Aorta (tissue), 5 donors: ENCODE data around the gene NBEAL1. TPM values are rescaled to one million over a fixed set of nuclear protein-coding genes. Genes with fewer than 3 reads are reported as not detected.
"Not testable (repeated sequence)": the region's sequence is repeated elsewhere in the genome, so short reads cannot be mapped to it uniquely, and the experiment has no call there.

Experiments used
- ATAC-seq: fragments of 200-7000 bp; cut with Tn5 transposase; one replicate; pipeline ENCODE4 v1.9.1; 2022; ENCODE audit warnings: moderate library complexity; ENCODE audit not compliant: low FRiP score
- DNase-seq, 2 donors: peaks; one replicate each; pipeline ENCODE4 v3.0.0-alpha.2; 2020
- H3K27ac ChIP-seq, 2 donors: one replicate each; pipeline ENCODE4 v1.5.1; 2013; ENCODE audit warnings: low read length in 2 of 2, mild to moderate bottlenecking in 2 of 2, moderate library complexity in 2 of 2, control low read depth in 1 of 2, inconsistent platforms in 1 of 2, low read depth in 1 of 2
- H3K27me3 ChIP-seq, 2 donors: one replicate each; pipeline ENCODE4 v1.6.1; 2013; ENCODE audit warnings: control low read depth in 1 of 2, low read length in 1 of 2, mild to moderate bottlenecking in 1 of 2, moderate library complexity in 1 of 2; ENCODE audit not compliant: insufficient read depth in 2 of 2, control insufficient read depth in 1 of 2
- H3K36me3 ChIP-seq, 2 donors: one replicate each; pipeline ENCODE4 v1.6.1; 2013; ENCODE audit warnings: control low read depth in 1 of 2, low read length in 1 of 2, mild to moderate bottlenecking in 1 of 2; ENCODE audit not compliant: insufficient read depth in 2 of 2, control insufficient read depth in 1 of 2
- H3K4me1 ChIP-seq, 2 donors: one replicate each; pipeline ENCODE4 v1.6.1; 2013; ENCODE audit warnings: low read length in 2 of 2, control low read depth in 1 of 2, mild to moderate bottlenecking in 1 of 2, moderate library complexity in 1 of 2; ENCODE audit not compliant: insufficient read depth in 2 of 2, control insufficient read depth in 1 of 2
- H3K4me3 ChIP-seq, 2 donors: one replicate each; pipeline ENCODE4 v1.5.1; 2013; ENCODE audit warnings: low read length in 2 of 2, control low read depth in 1 of 2, mild to moderate bottlenecking in 1 of 2
- H3K9me3 ChIP-seq: one replicate; pipeline ENCODE4 v1.6.1; 2013; ENCODE audit warnings: mild to moderate bottlenecking, low read length; ENCODE audit not compliant: control insufficient read depth
- WGBS, 2 donors: extraction: QIAGEN DNeasy Blood & Tissue Kit; methylation state at CpG; one replicate each; pipeline ENCODE4 v1.1.7; 2013; 5-methylcytosine and 5-hydroxymethylcytosine counted together
- intact Hi-C, 2 donors: fragments of 100-400 bp; cut with DNase I; formaldehyde crosslinking; loops; one replicate each; pipeline versions ENCODE4 v1.14.2 to v1.15.0; 2022
- long read RNA-seq, 2 donors: library from polyadenylated mRNA; unstranded; transcript quantifications; one replicate each; pipeline ENCODE4 v2.0.0, GENCODE V29; 2020 to 2021
- polyA plus RNA-seq, 2 donors: library from polyadenylated mRNA; stranded (reverse); fragments of 200-250 nt; gene quantifications; one replicate each; pipeline ENCODE4 v1.2.3, GENCODE V29; 2013
- total RNA-seq, 2 donors: library from RNA; stranded (reverse); fragmentation: NEBNext Ultra II Directional; extraction: Animal tissue kit (Norgen Biotek cat#: 25700); gene quantifications; one replicate each; pipeline ENCODE4 v1.2.1, GENCODE V29; 2021
- donor health status: healthy with polysubstance abuse.
- donor health status: Bipolar disorder and iron deficiency.
- donor health status: DM: no; HTN: no; CAD: no.
- donor health status: DM: no; HTN: no; CAD: no.
- donor health status: DM: yes; HTN: yes; CAD: no.

Gene NBEAL1
- total RNA-seq, result 100 to 1,000 TPM in 1 of 2 donors, 10 to 100 TPM in 1; 68.3 to 178 TPM
- polyA plus RNA-seq, result 10 to 100 TPM; 15.0 to 15.5 TPM
- long read RNA-seq, donor 1, partial matches to known transcripts, result 30 of 68 reads
- long read RNA-seq, donor 1, other reads (novel, unspliced or antisense), result 36 of 68 reads
- long read RNA-seq, donor 2, partial matches to known transcripts, result 8 of 29 reads
- long read RNA-seq, donor 2, other reads (novel, unspliced or antisense), result 21 of 29 reads

DNA sequence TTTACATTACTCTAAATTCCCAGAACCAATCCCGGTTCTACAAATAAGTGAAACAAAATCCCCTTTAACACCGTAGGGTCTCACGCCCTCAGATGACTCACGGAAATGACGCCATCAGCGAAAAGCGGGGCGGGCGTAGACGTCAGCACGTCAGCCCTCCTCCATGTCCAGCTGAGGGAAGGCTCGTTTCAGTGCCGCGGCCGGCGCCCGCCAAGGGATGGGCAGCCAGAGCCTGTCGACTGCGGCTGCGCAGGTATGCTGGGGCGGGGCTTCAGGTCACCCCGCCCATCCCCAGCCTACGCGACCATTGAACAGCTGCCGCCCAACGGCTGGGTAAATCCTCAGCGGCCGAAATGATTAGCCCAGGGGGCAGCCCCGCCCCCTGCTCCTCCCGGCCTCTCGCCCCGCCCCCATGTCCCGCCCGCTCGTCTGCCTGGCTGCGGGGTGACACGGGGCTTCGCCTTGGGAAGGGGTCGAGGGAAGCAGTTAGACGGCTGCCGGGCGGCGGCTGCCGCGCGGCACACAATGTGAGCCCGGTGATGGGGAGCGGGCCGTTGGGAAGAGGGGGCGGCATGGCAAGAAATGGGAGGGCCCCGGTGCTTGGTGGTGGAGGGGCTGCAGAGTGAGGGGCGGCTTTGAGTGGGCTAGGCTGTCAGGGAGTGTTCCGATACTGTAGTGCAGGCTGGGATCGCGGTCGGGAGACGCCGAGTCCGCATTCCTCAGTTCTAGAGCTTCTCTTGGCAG, at the start of gene NBEAL1:
TSS of gene NBEAL1 (plus strand) at position 420 of the 744 bp plus-strand sequence. CDS start 1,510 bp downstream, outside the sequence.
- intact Hi-C loops, result loop anchor here (5.0 to 10.0 kb wide), 2 partner anchors 38 to 100 kb away; partner anchors contain the start of genes CARF (in 1 of the 2) and WDR12 (in 1 of the 2)
- H3K27me3 ChIP-seq, result no peaks in the 10 kb centered on the region
- H3K27ac ChIP-seq, result peak within 1 kb of the TSS; percentile 94 to 98
- WGBS, 2 donors, result 0% methylated on average over 44 to 59 of the region's 59 CpGs
- peak within 1 kb of the TSS; percentile 77 to 96 for H3K4me3 ChIP-seq
- H3K4me1 ChIP-seq, result no peaks in the 10 kb centered on the region
- no peaks in the 10 kb centered on the region for H3K36me3 ChIP-seq
- peak; percentile 99 for DNase-seq
- no peaks in the 10 kb centered on the region for H3K9me3 ChIP-seq
- ATAC-seq, result peak; percentile 99

DNA sequence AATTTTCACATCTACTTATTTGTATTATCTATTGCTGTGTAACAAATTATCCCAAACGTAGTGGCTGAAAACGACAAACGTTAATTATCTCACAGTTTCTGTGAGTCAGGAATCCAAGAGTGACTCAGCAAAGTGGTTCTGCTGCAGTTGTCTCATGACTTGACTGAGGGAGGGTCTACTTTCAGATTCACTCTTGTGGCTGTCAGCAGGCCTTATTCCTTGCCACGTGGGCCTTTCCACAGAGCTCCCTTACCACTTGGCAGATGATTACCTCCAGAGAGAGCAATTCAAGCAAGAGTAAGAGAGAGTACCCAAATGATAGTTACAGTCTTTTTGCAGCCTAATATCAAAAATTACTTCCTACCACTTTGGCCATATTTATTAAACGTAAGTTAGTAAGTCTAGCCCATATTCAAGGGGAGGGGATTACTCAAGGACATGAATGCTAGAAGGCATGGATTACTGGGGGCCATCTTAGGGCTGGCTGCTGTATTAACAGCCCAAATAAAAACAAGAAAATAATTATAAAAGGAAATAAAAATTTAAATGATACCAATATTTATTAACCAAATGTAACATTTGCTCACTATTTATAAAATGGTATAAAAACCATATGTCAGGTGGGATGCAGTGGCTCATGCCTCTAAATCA, 48.7 kb upstream of the NBEAL1 start:
- H3K4me3 ChIP-seq, result no peak overlapping the region
- no peak for ATAC-seq
- H3K36me3 ChIP-seq, result no peaks in the 10 kb centered on the region
- no peak for DNase-seq
- no peaks in the 10 kb centered on the region for H3K4me1 ChIP-seq
- no peak overlapping the region for H3K27ac ChIP-seq
- no peaks in the 10 kb centered on the region for H3K27me3 ChIP-seq
- no peaks in the 10 kb centered on the region for H3K9me3 ChIP-seq
- 62 to 64% methylated on average over 5 of the region's 5 CpGs for WGBS, 2 donors
- intact Hi-C loops, result no loop called here

DNA sequence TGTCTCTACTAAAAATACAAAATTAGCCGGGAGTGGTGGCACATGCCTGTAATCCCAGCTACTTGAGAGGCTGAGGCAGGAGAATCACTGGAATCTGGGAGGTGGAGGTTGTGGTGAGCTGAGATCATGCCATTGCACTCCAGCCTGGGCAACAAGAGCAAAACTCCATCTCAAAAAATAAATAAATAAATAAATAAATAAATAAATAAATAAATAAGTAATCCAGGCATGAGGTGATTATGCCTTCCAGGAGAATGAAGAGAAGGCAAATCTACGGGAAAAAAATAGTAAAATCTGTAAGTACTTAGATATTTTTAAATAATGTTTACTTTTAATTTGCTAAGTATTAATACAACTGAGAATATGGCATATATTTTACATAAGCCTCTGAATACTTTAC, 45.3 kb upstream of the NBEAL1 start:
- H3K27me3 ChIP-seq, H3K36me3 ChIP-seq, H3K4me1 ChIP-seq, H3K27ac ChIP-seq, H3K4me3 ChIP-seq, DNase-seq, intact Hi-C loops, ATAC-seq, H3K9me3 ChIP-seq: not testable (repeated sequence)
- 47 to 50% methylated on average over 2 of the region's 2 CpGs for WGBS, 2 donors

DNA sequence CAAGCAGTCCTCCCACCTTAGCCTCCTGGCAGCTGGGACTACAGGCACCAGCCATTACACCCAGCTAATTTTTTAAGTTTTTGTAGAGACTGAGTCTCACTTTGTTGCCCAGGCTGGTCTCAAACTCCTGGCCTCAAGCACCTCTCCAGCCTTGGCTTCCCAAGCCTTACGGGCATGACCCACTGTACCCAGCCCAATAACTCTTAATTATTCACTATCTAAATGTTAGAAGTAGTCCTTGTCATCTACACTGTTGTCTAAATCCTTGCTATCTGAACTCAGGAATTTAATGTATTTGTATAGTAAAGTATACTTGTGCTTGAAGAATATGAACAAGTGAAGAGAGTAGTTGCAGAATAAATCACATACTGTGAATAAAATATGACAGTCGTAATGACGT, 37.9 kb upstream of the NBEAL1 start:
- ATAC-seq (no peak), DNase-seq (no peak)
- no peaks in the 10 kb centered on the region for H3K9me3 ChIP-seq
- intact Hi-C loops, result no loop called here
- H3K27ac ChIP-seq, result no peak overlapping the region
- no peak overlapping the region for H3K4me3 ChIP-seq
- no peaks in the 10 kb centered on the region for H3K27me3 ChIP-seq
- WGBS, 2 donors, result 78 to 84% methylated on average over 3 of the region's 3 CpGs
- H3K4me1 ChIP-seq, result no peaks in the 10 kb centered on the region
- H3K36me3 ChIP-seq, result no peaks in the 10 kb centered on the region

DNA sequence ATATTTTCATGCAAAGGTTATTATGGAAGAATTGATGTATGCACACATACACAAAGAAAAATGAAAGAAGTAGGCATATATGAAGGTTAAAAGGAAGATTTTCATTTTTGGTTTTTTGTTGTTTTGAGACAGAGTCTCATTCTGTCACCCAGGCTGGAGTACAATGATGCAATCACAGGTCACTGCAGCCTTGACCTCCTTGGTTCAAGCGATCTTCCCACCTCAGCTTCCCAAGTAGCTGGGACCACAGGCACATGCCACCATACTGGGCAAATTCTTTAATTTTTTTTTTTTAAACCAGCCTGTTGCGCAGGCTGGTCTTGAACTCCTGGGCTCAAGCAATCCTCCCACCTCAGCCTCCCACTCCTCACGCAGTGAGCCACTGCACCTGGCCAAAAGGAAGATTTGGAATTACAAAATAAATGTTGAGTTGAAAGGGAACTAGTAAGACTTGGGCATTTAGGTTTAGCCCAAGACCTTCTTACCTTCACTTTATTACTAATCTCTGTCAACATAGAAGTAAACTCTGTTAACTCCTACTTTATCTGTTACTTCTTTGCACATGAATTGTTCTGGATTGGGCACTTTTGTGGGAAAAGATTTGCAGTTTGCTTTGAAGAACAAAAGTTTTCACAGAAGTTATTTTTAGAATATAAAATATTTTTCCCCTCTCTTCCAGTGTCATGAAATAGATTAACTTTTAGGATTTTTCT, 31.7 kb upstream of the NBEAL1 start:
- 79 to 80% methylated on average over 3 of the region's 3 CpGs for WGBS, 2 donors
- no peaks in the 10 kb centered on the region for H3K36me3 ChIP-seq

DNA sequence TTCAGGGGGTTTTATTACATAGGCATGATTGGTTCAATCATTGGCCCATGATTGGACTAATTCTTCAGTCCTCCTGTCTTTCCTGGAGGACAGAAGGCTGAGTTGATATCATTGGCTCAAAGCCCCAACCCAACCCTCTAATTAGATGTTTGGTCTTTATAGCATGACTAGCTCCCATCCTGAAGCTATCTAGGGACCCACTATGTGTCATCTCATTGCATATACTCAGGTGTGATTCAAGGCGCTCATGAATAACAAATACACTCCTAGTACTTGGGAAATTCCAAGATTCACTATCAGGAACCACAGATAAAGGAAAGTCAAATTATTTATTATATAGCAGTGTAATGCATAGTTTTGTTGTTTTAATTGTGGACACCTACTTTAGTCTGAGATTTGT, 24.9 kb upstream of the NBEAL1 start:
- WGBS, 2 donors, result 96 to 98% methylated on average over 1 of the region's 1 CpG
- no peaks in the 10 kb centered on the region for H3K27me3 ChIP-seq
- DNase-seq (no peak), ATAC-seq (no peak)
- intact Hi-C loops, result no loop called here
- H3K36me3 ChIP-seq, result no peaks in the 10 kb centered on the region
- no peak overlapping the region for H3K27ac ChIP-seq
- no peaks in the 10 kb centered on the region for H3K4me1 ChIP-seq
- H3K9me3 ChIP-seq, result no peaks in the 10 kb centered on the region
- no peak overlapping the region for H3K4me3 ChIP-seq

More for the DNA sequence above, 31.7 kb upstream of the NBEAL1 start:
- Histone ChIP-seq H3K27ac (no peak overlapping the region), H3K4me1 (peaks cover 0 to 3% of the 10 kb centered on the region in 2 donors), H3K9me3 (no peaks in the 10 kb centered on the region), H3K27me3 (no peaks in the 10 kb centered on the region), H3K4me3 (no peak overlapping the region)
- intact Hi-C loops, result no loop called here
- DNase-seq (no peak), ATAC-seq (no peak)

DNA sequence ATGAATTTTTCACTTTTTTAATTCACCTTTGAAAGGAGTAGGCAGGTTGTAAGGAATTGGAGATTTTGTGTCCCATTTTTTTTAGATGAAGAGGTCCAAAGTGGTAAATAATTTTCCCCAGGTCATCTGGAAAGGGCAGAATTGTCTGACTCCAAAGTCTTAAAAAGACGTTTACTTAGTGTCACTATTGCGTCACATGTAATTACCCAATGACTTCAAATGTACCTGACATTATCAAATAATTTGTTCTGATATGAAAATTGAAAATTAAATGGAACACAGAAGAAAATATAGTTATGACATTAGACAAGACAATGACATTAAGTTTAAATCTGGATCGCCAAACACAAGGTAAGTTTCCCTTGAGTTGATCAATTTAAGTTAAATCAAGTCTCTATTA, 24.2 kb upstream of the NBEAL1 start:
- WGBS, 2 donors, result 96 to 98% methylated on average over 3 of the region's 3 CpGs
- no peak for DNase-seq
- intact Hi-C loops, result no loop called here

DNA sequence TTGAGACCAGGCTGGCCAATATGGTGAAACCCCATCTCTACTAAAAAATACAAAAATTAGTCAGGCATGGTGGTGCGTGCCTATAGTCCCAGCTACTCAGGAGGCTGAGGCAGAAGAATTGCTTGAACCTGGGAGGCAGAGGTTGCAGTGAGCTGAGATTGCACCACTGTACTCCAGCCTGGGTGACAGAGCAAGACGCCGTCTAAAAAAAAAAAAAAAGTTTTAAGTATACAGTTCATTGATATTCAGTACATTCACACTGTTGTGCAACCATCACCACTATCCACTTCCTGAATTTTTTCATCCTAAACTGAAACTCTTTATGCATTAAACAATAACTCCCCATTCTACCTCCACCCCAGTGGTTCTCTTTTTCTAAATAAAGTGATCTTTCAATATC, 17.6 kb upstream of the NBEAL1 start:
- ATAC-seq, intact Hi-C loops: not testable (repeated sequence)
- 60 to 78% methylated on average over 3 of the region's 3 CpGs for WGBS, 2 donors

More for the DNA sequence above, 24.2 kb upstream of the NBEAL1 start:
- Histone ChIP-seq H3K27me3 (no peaks in the 10 kb centered on the region), H3K27ac (no peak overlapping the region), H3K9me3 (no peaks in the 10 kb centered on the region), H3K4me1 (no peaks in the 10 kb centered on the region), H3K4me3 (no peak overlapping the region), H3K36me3 (no peaks in the 10 kb centered on the region)
- no peak for ATAC-seq

More for the DNA sequence above, 17.6 kb upstream of the NBEAL1 start:
- DNase-seq, H3K27me3 ChIP-seq, H3K4me1 ChIP-seq, H3K4me3 ChIP-seq, H3K9me3 ChIP-seq, H3K27ac ChIP-seq, H3K36me3 ChIP-seq: not testable (repeated sequence)
